HEK293T (cell line): ENCODE measurements around the gene SCRN1.

Experiments
- LEF1 ChIP-seq: fragments of 450-650 bp; IDR thresholded peaks from 2 replicates; pipeline ENCODE4 v1.6.1; 2017; ENCODE audit warnings: mild to moderate bottlenecking, borderline replicate concordance
- SP1 ChIP-seq: fragments of 450-650 bp; IDR thresholded peaks from 2 replicates; pipeline ENCODE4 v1.6.1; 2017
- TARDBP ChIP-seq: fragments of 450-650 bp; IDR thresholded peaks from 2 replicates; pipeline ENCODE4 v1.6.1; 2016

DNA sequence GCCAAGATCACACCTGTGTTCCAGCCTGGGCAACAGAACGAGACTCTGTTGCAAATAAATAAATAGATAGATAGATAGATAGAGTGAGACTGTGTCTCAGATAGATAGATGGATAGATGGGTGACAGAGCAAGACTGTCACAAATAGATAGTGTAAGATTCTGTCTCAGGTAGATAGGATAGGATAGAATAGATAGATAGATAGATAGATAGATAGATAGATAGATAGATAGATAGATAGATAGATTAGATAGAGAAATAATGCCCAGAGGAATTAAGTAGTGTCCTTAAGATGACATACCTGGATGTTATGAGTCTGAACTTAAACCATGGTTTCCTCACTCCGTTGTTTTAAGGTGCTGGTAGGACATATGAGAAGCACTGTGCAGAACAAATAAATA is 46.6 kb upstream of the SCRN1 start:
- no peak for TF ChIP-seq LEF1
- no peak for TF ChIP-seq TARDBP
- TF ChIP-seq SP1: no peak
